NCI-H2081 (cell line): ENCODE results near the gene P3H1.

Experiments used
- DNase-seq, 2 experiments: peaks; one replicate each; lab custom pipeline; 2025; lab: John Stamatoyannopoulos, UW

P3H1 gene

GRCh38 chr1:42744148-42744413 lies 22.7 kb downstream of the P3H1 start:
- no peak for DNase-seq

- DNase-seq = peak; percentile 8 to 35
Observed at GRCh38 chr1:42743317-42744147, 23.3 kb downstream of the P3H1 start.

GRCh38 chr1:42742617-42743316 lies 24.1 kb downstream of the P3H1 start:
- DNase-seq = no peak

GRCh38 chr1:42742141-42742540 lies 24.7 kb downstream of the P3H1 start:
- no peak for DNase-seq

GRCh38 chr1:42741706-42742105 lies 25.1 kb downstream of the P3H1 start:
- DNase-seq = no peak

GRCh38 chr1:42740851-42741580 lies 25.8 kb downstream of the P3H1 start:
- DNase-seq = no peak

GRCh38 chr1:42739753-42740700 lies 26.8 kb downstream of the P3H1 start, which contains the start of gene CLDN19:
Gene CLDN19, minus strand, starts transcription at chr1:42740236. Its CDS starts 173 bp downstream, at chr1:42740063.
- no peak for DNase-seq

- no peak for DNase-seq
Observed at GRCh38 chr1:42738678-42739226, 28.1 kb downstream of the P3H1 start.

GRCh38 chr1:42737986-42738677 lies 28.7 kb downstream of the P3H1 start:
- DNase-seq = no peak

- DNase-seq = peak; percentile 54 to 75
Observed at GRCh38 chr1:42737257-42737656, 29.6 kb downstream of the P3H1 start.

GRCh38 chr1:42736571-42737200 lies 30.1 kb downstream of the P3H1 start:
- DNase-seq = no peak

GRCh38 chr1:42736152-42736551 lies 30.7 kb downstream of the P3H1 start:
- DNase-seq = no peak

- no peak for DNase-seq
Observed at GRCh38 chr1:42735477-42736105, 31.2 kb downstream of the P3H1 start.

GRCh38 chr1:42735056-42735455 lies 31.8 kb downstream of the P3H1 start:
- DNase-seq = no peak

GRCh38 chr1:42734201-42735035 lies 32.4 kb downstream of the P3H1 start:
- DNase-seq = no peak

GRCh38 chr1:42733415-42734200 lies 33.2 kb downstream of the P3H1 start:
- no peak for DNase-seq

GRCh38 chr1:42732126-42732680 lies 34.6 kb downstream of the P3H1 start:
- DNase-seq = no peak

- no peak for DNase-seq
Observed at GRCh38 chr1:42731585-42731984, 35.2 kb downstream of the P3H1 start.
